ENCODE data around the gene PALLD. TPM values are rescaled to one million over a fixed set of nuclear protein-coding genes. Genes with fewer than 3 reads are reported as not detected.

PALLD gene
- total RNA-seq, 4 donors from 2014 or later, result 71.8 to 106 (median 83.3) TPM

GRCh38 chr4:168648929-168649328 lies 152.1 kb downstream of the PALLD start:
- no peaks in the 10 kb centered on the region for H3K27me3 ChIP-seq
- 60% methylated on average over 3 of the region's 3 CpGs for WGBS

GRCh38 chr4:168651374-168651773 lies 154.5 kb downstream of the PALLD start:
- no peak for DNase-seq (ENCODE audit: low spot score in 2 of 2)
- WGBS, result 77% methylated on average over 2 of the region's 2 CpGs
- TF ChIP-seq POLR2A (IDR thresholded peaks at IDR 0.05), result no peak
- Histone ChIP-seq H3K4me3 (no peak overlapping the region), H3K9me3 (no peaks in the 10 kb centered on the region), H3K4me1 (peaks cover 18% of the 10 kb centered on the region), H3K27me3 (no peaks in the 10 kb centered on the region), H3K36me3 (no peaks in the 10 kb centered on the region), H3K27ac (no peak overlapping the region)

More at GRCh38 chr4:168648929-168649328, 152.1 kb downstream of the PALLD start:
- no peaks in the 10 kb centered on the region for H3K4me1 ChIP-seq
- no peak overlapping the region for H3K27ac ChIP-seq
- no peak overlapping the region for H3K4me3 ChIP-seq
- DNase-seq (ENCODE audit: low spot score in 2 of 2), result no peak
- H3K9me3 ChIP-seq, result no peaks in the 10 kb centered on the region
- TF ChIP-seq POLR2AphosphoS5 (IDR thresholded peaks at IDR 0.05) (no peak), CTCF (IDR thresholded peaks at IDR 0.05) (no peak)
- H3K36me3 ChIP-seq, result no peaks in the 10 kb centered on the region

- WGBS, result 89% methylated on average over 4 of the region's 4 CpGs
- no peak overlapping the region for H3K27ac ChIP-seq
- H3K36me3 ChIP-seq, result no peaks in the 10 kb centered on the region
- H3K4me3 ChIP-seq, result no peak overlapping the region
- TF ChIP-seq CTCF (IDR thresholded peaks at IDR 0.05) (no peak), POLR2A (IDR thresholded peaks at IDR 0.05) (no peak), POLR2AphosphoS5 (IDR thresholded peaks at IDR 0.05) (no peak)
- H3K27me3 ChIP-seq, result no peaks in the 10 kb centered on the region
- peaks cover 23% of the 10 kb centered on the region for H3K4me1 ChIP-seq
- H3K9me3 ChIP-seq, result no peaks in the 10 kb centered on the region
- DNase-seq (ENCODE audit: low spot score in 2 of 2), result no peak
These were observed 155.0 kb downstream of the PALLD start for GRCh38 chr4:168651864-168652263.

- 94% methylated on average over 2 of the region's 2 CpGs for WGBS
- Histone ChIP-seq H3K36me3 (no peaks in the 10 kb centered on the region), H3K4me3 (no peak overlapping the region), H3K27ac (no peak overlapping the region), H3K27me3 (no peaks in the 10 kb centered on the region), H3K4me1 (peaks cover 28% of the 10 kb centered on the region), H3K9me3 (no peaks in the 10 kb centered on the region)
- TF ChIP-seq CTCF (IDR thresholded peaks at IDR 0.05), result no peak
- TF ChIP-seq EP300 (IDR thresholded peaks at IDR 0.05), result no peak
- TF ChIP-seq POLR2A (IDR thresholded peaks at IDR 0.05), result no peak
- no peak for TF ChIP-seq POLR2AphosphoS5 (IDR thresholded peaks at IDR 0.05)
- no peak for DNase-seq (ENCODE audit: low spot score in 2 of 2)
These were observed 155.9 kb downstream of the PALLD start for GRCh38 chr4:168652755-168653154.

GRCh38 chr4:168654104-168654847 lies 157.4 kb downstream of the PALLD start:
- no peak for TF ChIP-seq CTCF (IDR thresholded peaks at IDR 0.05)
- TF ChIP-seq POLR2AphosphoS5 (IDR thresholded peaks at IDR 0.05), result no peak
- TF ChIP-seq POLR2A (IDR thresholded peaks at IDR 0.05), result no peak
- no peak for TF ChIP-seq EP300 (IDR thresholded peaks at IDR 0.05)
- peak overlapping the region; percentile 1 for H3K4me3 ChIP-seq
- 39% methylated on average over 4 of the region's 4 CpGs for WGBS
- H3K27ac ChIP-seq, result peak overlapping the region; percentile 61
- peaks cover 28% of the 10 kb centered on the region for H3K4me1 ChIP-seq
- no peak for DNase-seq (ENCODE audit: low spot score in 2 of 2)
- H3K9me3 ChIP-seq, result no peaks in the 10 kb centered on the region
- no peaks in the 10 kb centered on the region for H3K36me3 ChIP-seq
- no peaks in the 10 kb centered on the region for H3K27me3 ChIP-seq

GRCh38 chr4:168654848-168655174 lies 158.0 kb downstream of the PALLD start:
- Histone ChIP-seq H3K36me3 (no peaks in the 10 kb centered on the region), H3K27ac (peak overlapping the region; percentile 61), H3K27me3 (no peaks in the 10 kb centered on the region), H3K9me3 (no peaks in the 10 kb centered on the region), H3K4me3 (peak overlapping the region; percentile 1), H3K4me1 (peaks cover 28% of the 10 kb centered on the region)
- no peak for DNase-seq (ENCODE audit: low spot score in 2 of 2)
- TF ChIP-seq EP300 (IDR thresholded peaks at IDR 0.05) (no peak), POLR2A (IDR thresholded peaks at IDR 0.05) (no peak), POLR2AphosphoS5 (IDR thresholded peaks at IDR 0.05) (no peak), CTCF (IDR thresholded peaks at IDR 0.05) (no peak)

Measured in suprapubic skin (tissue), 4 donors.